Endodermal cell (in vitro differentiated cells): ENCODE data around the gene ADNP2. TPM values are rescaled to one million over a fixed set of nuclear protein-coding genes. Genes with fewer than 3 reads are reported as not detected.

Source experiments
- DNase-seq: peaks from one replicate; pipeline ENCODE4 v3.0.0-alpha.2; 2017
- H3K27ac ChIP-seq: 2 replicates; pipeline ENCODE4 v1.5.1; 2013; ENCODE audit warnings: mild to moderate bottlenecking, low read depth, low read length, moderate library complexity
- H3K27me3 ChIP-seq: 2 replicates; pipeline ENCODE4 v1.6.1; 2013; ENCODE audit warnings: mild to moderate bottlenecking, low read length, moderate library complexity; ENCODE audit not compliant: insufficient read depth, control insufficient read depth, poor library complexity, severe bottlenecking
- H3K36me3 ChIP-seq: 2 replicates; pipeline ENCODE4 v1.7.0; 2013; ENCODE audit warnings: mild to moderate bottlenecking, low read length, moderate library complexity; ENCODE audit not compliant: control insufficient read depth, insufficient read depth
- H3K4me1 ChIP-seq: one replicate; pipeline ENCODE4 v1.7.0; 2013; ENCODE audit warnings: low read length; ENCODE audit not compliant: control insufficient read depth, insufficient read depth
- H3K4me3 ChIP-seq: 2 replicates; pipeline ENCODE4 v1.5.1; 2013; ENCODE audit warnings: mild to moderate bottlenecking, low read length, moderate library complexity
- H3K9ac ChIP-seq: 2 replicates; pipeline ENCODE4 v1.6.1; 2013; ENCODE audit warnings: mild to moderate bottlenecking, low read length, moderate library complexity; ENCODE audit not compliant: poor library complexity, severe bottlenecking; ENCODE audit errors: extremely low read depth
- H3K9me3 ChIP-seq: 2 replicates; pipeline ENCODE4 v1.6.1; 2013; ENCODE audit warnings: mild to moderate bottlenecking, low read length, moderate library complexity; ENCODE audit not compliant: control insufficient read depth
- H3K27ac Mint-ChIP-seq: 2 replicates; pipeline ENCODE4 v1.8.0; 2020; ENCODE audit warnings: mixed read lengths
- H3K27me3 Mint-ChIP-seq: 2 replicates; pipeline ENCODE4 v1.8.0; 2021; ENCODE audit warnings: mild to moderate bottlenecking, mixed read lengths; ENCODE audit not compliant: insufficient read depth
- H3K36me3 Mint-ChIP-seq: 2 replicates; pipeline ENCODE4 v1.8.0; 2020; ENCODE audit warnings: low read depth, mixed read lengths
- H3K4me1 Mint-ChIP-seq: 2 replicates; pipeline ENCODE4 v1.8.0; 2020; ENCODE audit warnings: mixed read lengths
- H3K4me3 Mint-ChIP-seq: 2 replicates; pipeline ENCODE4 v1.8.0; 2020; ENCODE audit warnings: mild to moderate bottlenecking, moderate library complexity, mixed read lengths
- H3K9me3 Mint-ChIP-seq: 2 replicates; pipeline ENCODE4 v1.8.0; 2020; ENCODE audit warnings: mild to moderate bottlenecking, mixed read lengths
- CTCF ChIP-seq: fragments of 200-600 bp; sonication (generic); conservative IDR thresholded peaks from 2 replicates; pipeline ENCODE4 v1.5.0; 2021; ENCODE audit warnings: antibody characterized with exemption, mild to moderate bottlenecking
- WGBS, 2 experiments: methylation state at CpG; one replicate each; pipeline versions ENCODE4 v1.1.5 to v1.1.7; 2013; ENCODE audit warnings: missing lambda C conversion rate in 2 of 2, mixed read lengths in 1 of 2; ENCODE audit not compliant: insufficient coverage in 1 of 2, insufficient read length in 1 of 2; 5-methylcytosine and 5-hydroxymethylcytosine counted together
- total RNA-seq, 2 donors: library from RNA; stranded (reverse); fragmentation: NEBNext Ultra II Directional in 1 of 2; extraction: Animal tissue kit (Norgen Biotek cat#: 25700) in 1 of 2; gene quantifications; 2 replicates in 1 of 2; 3 replicates in 1 of 2; pipeline ENCODE4 v1.2.1, GENCODE V29; 2021

ADNP2 gene
- total RNA-seq, 2 donors from 2014 or later: 38.4 to 51.0 TPM

DNA sequence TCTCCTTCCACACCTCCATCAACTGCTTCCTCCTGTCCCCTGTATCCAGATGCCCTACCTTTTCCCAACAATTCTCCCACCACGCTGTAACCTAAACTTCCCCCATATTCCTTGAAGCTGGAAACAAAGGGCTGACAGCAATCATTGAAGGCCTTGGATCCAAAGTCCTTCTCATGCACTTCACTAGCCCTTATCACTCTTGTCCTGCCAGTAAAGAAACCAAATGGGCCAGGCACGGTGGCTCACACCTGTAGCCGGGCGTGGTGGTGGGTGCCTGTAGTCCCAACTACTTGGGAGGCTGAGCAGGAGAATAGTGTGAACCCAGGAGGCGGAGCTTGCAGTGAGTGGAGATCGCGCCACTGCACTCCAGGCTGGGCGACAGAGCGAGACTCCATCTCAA is 11.9 kb upstream of the ADNP2 start:
- Histone ChIP-seq H3K4me1 (no peaks in the 10 kb centered on the region), H3K9ac (no peak overlapping the region), H3K36me3 (no peaks in the 10 kb centered on the region), H3K9me3 (no peaks in the 10 kb centered on the region), H3K27me3 (no peaks in the 10 kb centered on the region), H3K4me3 (no peak overlapping the region), H3K27ac (no peak overlapping the region)
- WGBS, 2 experiments: 63 to 79% methylated on average over 1 to 9 of the region's 9 CpGs
- no peak overlapping the region for H3K4me3 Mint-ChIP-seq
- no peak for TF ChIP-seq CTCF
- peaks cover 3% of the 10 kb centered on the region for H3K9me3 Mint-ChIP-seq
- H3K4me1 Mint-ChIP-seq: no peaks in the 10 kb centered on the region
- H3K27me3 Mint-ChIP-seq: peaks cover 5% of the 10 kb centered on the region
- no peak for DNase-seq
- H3K36me3 Mint-ChIP-seq: no peaks in the 10 kb centered on the region
- no peak overlapping the region for H3K27ac Mint-ChIP-seq

GRCh38 chr18:80103231-80103630 is 5.8 kb upstream of the ADNP2 start:
- no peaks in the 10 kb centered on the region for H3K27me3 ChIP-seq
- H3K9ac ChIP-seq: no peak overlapping the region
- no peaks in the 10 kb centered on the region for H3K9me3 ChIP-seq
- Mint-ChIP-seq H3K36me3 (no peaks in the 10 kb centered on the region), H3K4me3 (no peak overlapping the region), H3K9me3 (peaks cover under 1% of the 10 kb centered on the region), H3K27me3 (peaks cover 1% of the 10 kb centered on the region), H3K27ac (no peak overlapping the region), H3K4me1 (peaks cover 33% of the 10 kb centered on the region)
- no peak for DNase-seq
- TF ChIP-seq CTCF: no peak
- H3K4me1 ChIP-seq: peaks cover 13% of the 10 kb centered on the region
- WGBS, 2 experiments: 92 to 98% methylated on average over 5 to 6 of the region's 6 CpGs
- no peaks in the 10 kb centered on the region for H3K36me3 ChIP-seq
- no peak overlapping the region for H3K4me3 ChIP-seq
- H3K27ac ChIP-seq: no peak overlapping the region

DNA sequence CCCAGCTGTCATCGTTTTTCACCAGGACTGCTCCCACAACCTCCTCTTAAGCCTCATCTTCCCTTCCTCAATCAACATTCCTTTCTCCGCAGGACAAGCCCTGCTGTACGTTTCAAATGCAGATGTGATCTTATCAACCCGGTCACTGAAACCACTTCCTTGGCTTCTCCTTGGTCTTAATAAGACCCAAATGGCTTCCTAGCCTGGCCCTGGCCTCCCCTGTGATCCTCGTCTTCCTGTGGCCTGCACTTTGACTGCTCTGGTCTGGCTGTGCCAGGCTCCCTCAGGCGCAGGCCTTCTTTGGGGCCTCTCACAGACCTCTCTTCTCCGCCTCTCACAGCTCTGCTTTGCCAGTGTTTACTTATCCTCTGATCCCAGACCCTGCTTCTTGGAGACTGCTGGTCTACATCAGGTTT is 4.7 kb upstream of the ADNP2 start:
- Histone ChIP-seq H3K27me3 (no peaks in the 10 kb centered on the region), H3K9me3 (peaks cover 4% of the 10 kb centered on the region), H3K4me3 (no peak overlapping the region), H3K27ac (no peak overlapping the region), H3K36me3 (no peaks in the 10 kb centered on the region), H3K4me1 (peaks cover 13% of the 10 kb centered on the region), H3K9ac (no peak overlapping the region)
- Mint-ChIP-seq H3K27me3 (no peaks in the 10 kb centered on the region), H3K36me3 (no peaks in the 10 kb centered on the region), H3K4me3 (no peak overlapping the region), H3K27ac (peak overlapping the region; percentile 81), H3K4me1 (peaks cover 33% of the 10 kb centered on the region), H3K9me3 (no peaks in the 10 kb centered on the region)
- DNase-seq: peak; percentile 79
- WGBS, 2 experiments: 9 to 33% methylated on average over 4 to 7 of the region's 7 CpGs
- no peak for TF ChIP-seq CTCF
